Vagina (tissue), 2 donors: ENCODE data around the gene SMIM13.

Experiments
- POLR2A ChIP-seq, 2 donors: fragments of 450-650 bp; IDR thresholded peaks; one replicate each; pipeline ENCODE4 v1.6.1; 2017; ENCODE audit warnings: antibody characterized with exemption in 2 of 2, mild to moderate bottlenecking in 2 of 2, moderate library complexity in 2 of 2
- TF ChIP-seq, protein P1 (sequence below), 3 experiments: fragments of 450-650 bp in 2 of 3; fragments of 200-600 bp in 1 of 3; sonication (generic) in 1 of 3; IDR thresholded peaks; one replicate each; pipeline ENCODE4 v1.5.1; 2017 to 2019; ENCODE audit warnings: antibody characterized with exemption in 3 of 3, mild to moderate bottlenecking in 2 of 3, moderate library complexity in 2 of 3

- TF ChIP-seq, protein P1, sequence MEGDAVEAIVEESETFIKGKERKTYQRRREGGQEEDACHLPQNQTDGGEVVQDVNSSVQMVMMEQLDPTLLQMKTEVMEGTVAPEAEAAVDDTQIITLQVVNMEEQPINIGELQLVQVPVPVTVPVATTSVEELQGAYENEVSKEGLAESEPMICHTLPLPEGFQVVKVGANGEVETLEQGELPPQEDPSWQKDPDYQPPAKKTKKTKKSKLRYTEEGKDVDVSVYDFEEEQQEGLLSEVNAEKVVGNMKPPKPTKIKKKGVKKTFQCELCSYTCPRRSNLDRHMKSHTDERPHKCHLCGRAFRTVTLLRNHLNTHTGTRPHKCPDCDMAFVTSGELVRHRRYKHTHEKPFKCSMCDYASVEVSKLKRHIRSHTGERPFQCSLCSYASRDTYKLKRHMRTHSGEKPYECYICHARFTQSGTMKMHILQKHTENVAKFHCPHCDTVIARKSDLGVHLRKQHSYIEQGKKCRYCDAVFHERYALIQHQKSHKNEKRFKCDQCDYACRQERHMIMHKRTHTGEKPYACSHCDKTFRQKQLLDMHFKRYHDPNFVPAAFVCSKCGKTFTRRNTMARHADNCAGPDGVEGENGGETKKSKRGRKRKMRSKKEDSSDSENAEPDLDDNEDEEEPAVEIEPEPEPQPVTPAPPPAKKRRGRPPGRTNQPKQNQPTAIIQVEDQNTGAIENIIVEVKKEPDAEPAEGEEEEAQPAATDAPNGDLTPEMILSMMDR (IDR thresholded peaks at IDR 0.05), result no peak
- TF ChIP-seq POLR2A (IDR thresholded peaks at IDR 0.05), result no peak
Measured at GRCh38 chr6:11126876-11127275, 33.2 kb downstream of the SMIM13 start.
